HG03064 (cell line): ENCODE data around the gene CD27.

Experiments
- ATAC-seq: cut with Tn5 transposase; IDR thresholded peaks from one replicate; pipeline ENCODE4 v1.9.1; 2021; ENCODE audit warnings: low read depth; ENCODE audit not compliant: unreplicated experiment

CD27 gene

GRCh38 chr12:6434205-6435140 is 10.3 kb upstream of the CD27 start:
- ATAC-seq = no peak

GRCh38 chr12:6435961-6436715 is 8.6 kb upstream of the CD27 start:
- no peak for ATAC-seq

DNA sequence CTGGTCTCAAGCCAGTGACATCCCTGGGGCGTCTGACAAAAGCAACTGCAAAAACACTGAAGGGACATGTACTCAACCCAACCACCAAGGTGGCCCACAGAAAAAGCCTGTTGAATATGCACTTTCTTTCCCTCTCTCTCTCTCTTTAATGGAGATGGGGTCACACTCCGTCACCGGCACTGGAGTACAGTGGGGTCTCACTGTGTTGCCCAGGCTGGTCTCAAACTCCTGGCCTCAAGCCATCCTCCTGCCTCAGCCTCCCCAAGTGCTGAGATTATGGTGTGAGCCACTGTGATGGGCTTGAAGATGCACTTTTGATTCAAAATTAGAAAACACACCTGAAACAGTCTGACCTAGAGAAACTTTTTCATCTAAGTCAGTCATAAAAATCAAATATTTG is 7.2 kb upstream of the CD27 start:
- no peak for ATAC-seq

DNA sequence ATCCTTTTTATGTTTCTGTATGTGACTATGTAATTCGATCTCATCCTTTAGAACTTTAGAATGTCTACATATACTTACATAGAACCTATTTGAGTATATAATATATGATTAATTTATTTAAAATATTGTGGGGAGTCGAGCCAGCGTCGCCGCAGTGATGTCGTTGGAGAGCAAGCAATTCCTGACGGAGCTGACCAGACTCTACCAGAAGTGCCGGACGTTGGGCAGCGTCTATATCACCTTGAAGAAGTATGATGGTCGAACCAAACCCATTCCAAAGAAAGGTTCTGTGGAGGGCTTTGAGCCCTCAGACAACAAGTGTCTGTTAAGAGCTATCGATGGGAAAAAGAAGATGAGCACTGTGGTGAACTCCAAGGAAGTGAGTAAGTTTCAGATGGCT is 6.4 kb upstream of the CD27 start:
- no peak for ATAC-seq

GRCh38 chr12:6440391-6440790 is 4.4 kb upstream of the CD27 start:
- no peak for ATAC-seq

DNA sequence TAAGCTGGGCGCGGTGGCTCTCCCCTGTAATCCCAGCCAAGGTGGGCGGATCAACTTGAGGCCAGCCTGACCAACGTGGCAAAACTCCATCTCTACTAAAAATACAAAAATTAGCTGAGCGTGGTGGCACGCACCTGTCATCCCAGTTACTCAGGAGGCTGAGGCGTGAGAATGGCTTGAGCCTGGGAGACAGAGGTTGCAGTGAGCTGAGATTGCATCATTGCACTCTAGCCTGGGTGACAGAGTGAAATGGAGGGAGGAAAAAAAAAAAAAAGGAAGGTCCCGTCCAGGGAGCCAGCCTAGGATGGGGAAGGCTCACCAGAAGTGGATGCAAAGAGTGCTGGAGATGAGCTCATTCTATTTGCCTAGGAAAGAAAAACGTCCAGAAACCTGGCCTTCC is 1.9 kb upstream of the CD27 start:
- ATAC-seq = no peak

DNA sequence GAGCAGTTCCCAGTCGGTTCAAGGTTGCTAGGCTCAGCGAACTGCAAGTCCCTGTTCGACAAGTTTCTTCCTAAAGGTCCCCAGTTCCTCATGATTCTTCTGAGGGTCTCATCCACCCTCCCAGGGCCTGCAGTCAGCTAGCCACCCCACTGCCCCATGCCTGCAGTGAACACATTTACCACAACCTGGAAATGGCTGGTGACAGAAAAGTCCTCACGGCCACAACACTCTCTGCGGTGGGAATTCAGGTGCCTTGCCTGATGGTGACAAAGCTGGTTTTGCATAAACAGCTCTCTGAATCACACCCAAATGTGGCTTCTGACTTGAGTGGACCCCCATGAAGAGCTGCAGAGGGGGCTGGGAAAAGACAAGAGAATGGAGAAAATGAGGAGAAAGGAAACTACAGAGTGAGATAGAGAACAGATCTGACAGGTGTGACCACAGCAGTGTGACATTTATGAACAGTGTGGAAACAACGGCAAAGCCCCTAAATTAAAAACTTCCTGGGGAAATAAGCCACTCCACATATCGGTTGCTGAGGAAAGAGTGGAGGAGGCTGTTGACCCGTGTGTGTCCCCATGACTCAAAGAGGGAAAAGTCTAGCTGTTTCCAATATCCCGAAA is 1.3 kb upstream of the CD27 start:
- ATAC-seq = no peak

- ATAC-seq = no peak
Observed at GRCh38 chr12:6444031-6444430, 724 bp upstream of the CD27 start.

- ATAC-seq = no peak
Observed at GRCh38 chr12:6450091-6450868, 5.5 kb downstream of the CD27 start.

DNA sequence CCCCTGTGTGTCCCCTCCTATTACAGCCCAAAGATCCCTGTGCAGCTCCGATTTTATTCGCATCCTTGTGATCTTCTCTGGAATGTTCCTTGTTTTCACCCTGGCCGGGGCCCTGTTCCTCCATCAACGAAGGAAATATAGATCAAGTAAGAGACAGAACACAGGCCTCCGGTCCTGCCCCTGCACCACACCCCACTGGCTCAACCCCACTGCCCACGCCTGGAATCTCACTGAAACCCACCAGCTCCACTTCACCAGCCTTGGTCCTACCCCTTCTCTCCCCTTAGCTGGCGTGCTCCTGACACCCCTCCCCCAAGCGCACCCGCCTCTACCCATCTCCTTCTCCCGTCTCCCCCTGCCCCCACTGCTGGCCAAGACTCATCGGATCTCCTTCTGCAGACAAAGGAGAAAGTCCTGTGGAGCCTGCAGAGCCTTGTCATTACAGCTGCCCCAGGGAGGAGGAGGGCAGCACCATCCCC is 6.2 kb downstream of the CD27 start:
- no peak for ATAC-seq

DNA sequence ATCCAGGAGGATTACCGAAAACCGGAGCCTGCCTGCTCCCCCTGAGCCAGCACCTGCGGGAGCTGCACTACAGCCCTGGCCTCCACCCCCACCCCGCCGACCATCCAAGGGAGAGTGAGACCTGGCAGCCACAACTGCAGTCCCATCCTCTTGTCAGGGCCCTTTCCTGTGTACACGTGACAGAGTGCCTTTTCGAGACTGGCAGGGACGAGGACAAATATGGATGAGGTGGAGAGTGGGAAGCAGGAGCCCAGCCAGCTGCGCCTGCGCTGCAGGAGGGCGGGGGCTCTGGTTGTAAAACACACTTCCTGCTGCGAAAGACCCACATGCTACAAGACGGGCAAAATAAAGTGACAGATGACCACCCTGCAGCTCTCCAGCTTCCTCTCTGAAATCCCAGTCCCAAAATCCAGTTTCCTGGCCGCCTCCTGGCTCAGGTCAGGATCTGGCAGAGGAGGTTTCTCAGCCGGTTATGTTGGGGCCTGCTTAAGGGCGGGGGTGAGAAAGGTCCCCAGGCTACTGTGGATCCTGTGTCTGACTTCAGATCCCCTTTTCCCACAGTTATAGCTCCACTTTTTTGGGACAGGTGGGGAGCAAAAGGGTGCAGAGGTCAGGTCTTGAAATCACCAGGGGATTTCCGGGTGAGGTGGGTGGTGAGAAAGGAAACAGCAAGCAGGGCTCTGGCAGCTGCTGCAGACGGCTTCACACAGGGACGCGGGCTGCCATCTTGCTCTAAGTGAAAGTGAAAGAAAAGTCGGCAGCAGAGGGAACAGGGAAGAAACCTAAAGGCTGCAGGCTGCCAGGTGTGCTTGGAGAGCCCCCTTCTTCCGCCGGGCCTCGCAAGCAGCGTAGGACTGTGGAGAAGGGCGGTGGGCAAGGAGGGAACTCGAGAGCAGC is 6.8 kb downstream of the CD27 start, which contains the start of gene TAPBPL:
Gene TAPBPL (plus strand): TSS at position 695 of the 897 bp plus-strand sequence. CDS start 207 bp downstream, outside the sequence.
- ATAC-seq = peak; percentile 55

DNA sequence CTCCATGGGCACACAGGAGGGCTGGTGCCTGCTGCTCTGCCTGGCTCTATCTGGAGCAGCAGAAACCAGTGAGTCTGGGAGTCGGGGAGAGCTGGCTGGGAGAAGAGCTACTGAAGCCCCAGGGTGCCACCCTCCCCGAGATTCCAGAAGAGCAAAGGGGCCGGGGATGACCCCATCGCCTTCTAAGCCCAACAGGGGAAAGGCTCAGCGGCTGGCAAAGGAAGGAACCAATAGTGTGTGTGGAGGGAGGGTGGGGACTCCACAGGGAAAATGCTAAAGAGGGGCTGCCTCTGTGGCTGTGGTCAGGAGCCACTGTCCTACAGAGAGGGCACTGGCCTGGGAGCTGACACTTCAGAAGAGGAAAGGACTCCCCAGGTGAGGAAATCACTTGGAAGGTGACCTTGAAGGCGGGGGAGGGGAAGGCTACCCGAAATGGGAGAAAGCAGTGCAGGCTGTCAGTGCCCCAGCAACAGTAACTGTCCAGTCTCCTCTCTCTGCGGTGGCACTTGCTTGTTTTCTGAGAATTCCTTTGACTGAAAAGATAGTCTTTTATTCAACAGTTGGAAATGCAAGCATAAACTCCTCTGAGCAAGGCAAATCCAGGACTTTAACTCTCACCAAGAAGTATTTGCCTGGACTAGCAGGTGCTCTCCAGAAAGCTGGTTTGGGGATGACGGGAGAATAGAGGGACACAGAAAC is 7.6 kb downstream of the CD27 start:
- no peak for ATAC-seq

- ATAC-seq = no peak
Observed at GRCh38 chr12:6452944-6453630, 8.3 kb downstream of the CD27 start.

- no peak for ATAC-seq
Observed at GRCh38 chr12:6457220-6457945, 12.6 kb downstream of the CD27 start.

GRCh38 chr12:6458281-6459003 is 13.7 kb downstream of the CD27 start:
- no peak for ATAC-seq

DNA sequence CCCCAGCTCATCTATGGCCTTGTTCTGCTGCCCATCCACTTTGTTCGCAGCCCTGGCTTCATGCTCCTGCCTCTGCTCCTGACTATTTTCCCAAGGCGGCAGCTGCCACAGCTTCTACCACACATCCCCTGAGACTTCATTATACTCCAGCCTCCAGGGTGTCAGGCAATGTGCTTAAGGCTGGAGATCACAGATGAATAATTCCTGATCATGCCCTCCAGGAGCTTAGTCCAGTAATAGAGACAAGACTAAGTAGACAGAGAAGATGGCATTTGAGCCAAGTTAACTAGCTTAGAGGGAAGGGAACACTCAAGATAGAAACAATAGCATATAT is 14.2 kb downstream of the CD27 start:
- no peak for ATAC-seq
